ENCODE results near the gene PLPP4.

DNA sequence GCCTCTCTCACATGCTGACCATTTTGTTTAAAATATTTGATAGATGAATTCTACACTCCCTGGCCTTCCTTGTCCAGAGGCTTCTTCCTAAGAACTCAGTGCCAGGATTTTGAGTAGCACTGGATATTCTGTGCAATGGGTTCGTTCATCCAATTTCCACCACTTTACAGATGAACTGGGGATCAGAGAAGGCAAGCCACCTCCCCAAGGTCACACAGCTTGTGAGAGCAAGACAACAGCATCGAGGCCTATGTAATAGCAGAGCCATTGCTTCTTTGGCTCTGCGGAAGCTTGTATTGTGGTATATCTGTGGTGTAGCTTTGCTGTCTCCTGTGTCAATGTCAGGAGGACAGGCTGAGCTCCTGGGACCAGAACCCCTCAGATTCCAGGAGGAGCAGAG lies 140.9 kb downstream of the PLPP4 start:
- no peak for TF ChIP-seq POLR2AphosphoS5 (IDR thresholded peaks at IDR 0.05; ENCODE audit: low read depth, low read length)
- TF ChIP-seq POLR2A (IDR thresholded peaks at IDR 0.05; ENCODE audit: low read depth, low read length) = no peak
- no peak for TF ChIP-seq TAF1 (IDR thresholded peaks at IDR 0.05; ENCODE audit: low read depth, low read length)
- no peak for TF ChIP-seq SPI1 (IDR thresholded peaks at IDR 0.05; ENCODE audit: low read depth, low read length)
